Panc1 (cell line): ENCODE results near the gene RGS14. TPM values are rescaled to one million over a fixed set of nuclear protein-coding genes. Genes with fewer than 3 reads are reported as not detected.

Experiments used
- ATAC-seq: fragments of 200-7000 bp; cut with Tn5 transposase; 2 replicates; pipeline ENCODE4 v1.9.1; 2020; ENCODE audit warnings: mild to moderate bottlenecking, moderate library complexity
- BruUV-seq: library from RNA; stranded (reverse); fragments of 400-500 nt; replicated peaks from 2 replicates; lab custom pipeline; 2021; lab: Mats Ljungman, UMichigan
- CTCF ChIA-PET: fragments of 300-600 bp; sonication (Branson Sonifier 250); formaldehyde crosslinking; loops from one replicate; lab custom pipeline; 2022; ENCODE audit warnings: antibody characterized with exemption; lab: Charles Lee
- POLR2A ChIA-PET: fragments of 300-600 bp; sonication (Branson Sonifier 250); formaldehyde crosslinking; loops from one replicate; lab custom pipeline; 2022; ENCODE audit warnings: antibody characterized with exemption; lab: Charles Lee
- DNase-seq: peaks from one replicate; pipeline ENCODE4 v3.0.0-alpha.2; 2010; ENCODE audit warnings: low read depth, low spot score
- H3K27ac ChIP-seq: 2 replicates; pipeline ENCODE4 v1.5.1; 2011; ENCODE audit warnings: mild to moderate bottlenecking, low read length, inconsistent platforms
- H3K27me3 ChIP-seq: fragments of 200-500 bp; sonication (Bioruptor generic); 2 replicates; pipeline ENCODE4 v1.6.0; 2014; ENCODE audit warnings: low read length, inconsistent platforms; ENCODE audit not compliant: control insufficient read depth, insufficient read depth
- H3K36me3 ChIP-seq: fragments of 200-500 bp; sonication (Bioruptor generic); 2 replicates; pipeline ENCODE4 v1.5.1; 2014; ENCODE audit warnings: inconsistent platforms, mild to moderate bottlenecking, low read length, moderate library complexity; ENCODE audit not compliant: control insufficient read depth, insufficient read depth
- H3K4me1 ChIP-seq: 2 replicates; pipeline ENCODE4 v1.5.1; 2011; ENCODE audit warnings: inconsistent platforms, mild to moderate bottlenecking, low read length, moderate library complexity; ENCODE audit not compliant: control insufficient read depth, insufficient read depth
- H3K4me3 ChIP-seq, 2 experiments: 2 replicates each; pipeline ENCODE4 v1.5.1; 2011 to 2012; ENCODE audit warnings: low read depth in 2 of 2, low read length in 2 of 2, mild to moderate bottlenecking in 2 of 2, inconsistent platforms in 1 of 2, moderate library complexity in 1 of 2
- H3K9me3 ChIP-seq: fragments of 200-500 bp; sonication (Bioruptor generic); 2 replicates; pipeline ENCODE4 v1.5.1; 2014; ENCODE audit warnings: low read depth, mild to moderate bottlenecking, inconsistent platforms, low read length, moderate library complexity; ENCODE audit not compliant: control insufficient read depth, insufficient read depth
- POLR2AphosphoS5 ChIP-seq: IDR thresholded peaks from 2 replicates; pipeline ENCODE4 v1.6.1; 2012; ENCODE audit warnings: mild to moderate bottlenecking, low read depth, low read length, moderate library complexity
- REST ChIP-seq, 2 experiments: IDR thresholded peaks; 2 replicates each; pipeline ENCODE4 v1.6.1; 2011 to 2012; ENCODE audit warnings: low read depth in 2 of 2, control low read depth in 1 of 2, low read length in 1 of 2, mild to moderate bottlenecking in 1 of 2, moderate library complexity in 1 of 2; ENCODE audit not compliant: insufficient read depth in 1 of 2
- SIN3A ChIP-seq: IDR thresholded peaks from 2 replicates; pipeline ENCODE4 v1.6.1; 2012; ENCODE audit warnings: low read depth, mild to moderate bottlenecking, low read length, moderate library complexity, borderline replicate concordance; ENCODE audit not compliant: insufficient read depth
- TCF7L2 ChIP-seq: IDR thresholded peaks from 2 replicates; pipeline ENCODE4 v1.6.1; 2011; ENCODE audit warnings: mild to moderate bottlenecking, low read depth, low read length, inconsistent platforms
- in situ Hi-C: cut with HindIII; loops from 2 replicates; pipeline ENCODE4 v1.10.0; 2016; ENCODE audit warnings: low sequenced_read_pairs, low pct_unique_long_range_greater_than_20kb
- intact Hi-C: fragments of 100-400 bp; cut with micrococcal nuclease; formaldehyde crosslinking; loops from one replicate; pipeline ENCODE4 v1.10.0; 2022; ENCODE audit not compliant: unreplicated experiment
- total RNA-seq: library from RNA; stranded (reverse); gene quantifications from one replicate; pipeline ENCODE4 v1.2.1, GENCODE V29; 2021; ENCODE audit not compliant: unreplicated experiment
- TF ChIP-seq, protein P1 (sequence below): fragments of 450-650 bp; IDR thresholded peaks from 2 replicates; pipeline ENCODE4 v1.5.1; 2017; ENCODE audit warnings: mild to moderate bottlenecking

The RGS14 gene
- total RNA-seq, 1 experiment from 2014 or later = 13.5 TPM

DNA sequence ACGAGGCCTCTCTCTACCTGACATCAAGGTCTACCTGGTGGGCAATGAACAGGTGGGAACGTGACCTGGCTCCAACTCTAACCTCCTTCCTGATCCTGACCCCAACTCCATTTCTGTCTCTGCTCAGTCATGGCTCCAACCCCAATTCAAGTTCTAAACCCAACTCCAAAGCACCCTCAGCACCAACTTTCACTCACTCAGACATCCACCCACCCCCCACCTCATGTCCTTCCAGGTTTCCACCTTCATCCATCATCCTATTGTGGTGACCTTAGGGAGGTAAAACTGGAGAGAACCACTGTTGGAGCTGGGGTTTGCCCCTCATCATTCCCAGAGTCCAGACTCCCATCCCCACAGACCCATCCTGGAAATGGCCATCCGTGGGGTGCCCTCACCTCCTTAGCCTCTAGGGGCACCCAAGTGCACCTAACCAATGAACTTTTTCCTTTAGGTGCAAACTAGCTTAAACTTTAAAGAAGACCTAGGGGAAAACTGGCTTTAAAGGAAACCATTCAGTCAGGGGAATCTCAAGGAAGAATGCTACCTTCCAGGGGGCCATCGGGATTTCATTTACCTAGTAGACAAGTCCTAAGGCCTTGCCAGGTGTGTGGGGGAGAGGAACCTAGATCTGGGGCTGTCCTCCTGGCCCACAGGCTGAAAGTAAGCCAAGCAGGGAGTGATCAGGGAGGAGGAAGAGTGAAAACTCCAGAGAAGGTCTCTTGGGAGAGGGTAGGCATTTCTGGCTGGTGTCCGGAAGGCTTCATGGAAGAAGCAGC lies 11.3 kb downstream of the RGS14 start:
- no peaks in the 10 kb centered on the region for H3K9me3 ChIP-seq
- in situ Hi-C loops = no loop called here
- no peak overlapping the region for H3K4me3 ChIP-seq
- intact Hi-C loops = no loop called here
- no peak overlapping the region for H3K27ac ChIP-seq
- BruUV-seq = no TSS peak
- no peak for DNase-seq
- H3K4me1 ChIP-seq = peaks cover 14% of the 10 kb centered on the region
- POLR2A ChIA-PET = interaction anchor here (0.6 kb wide), 2 partner anchors 87 to 239 kb away, joined by 5 to 13 read pairs; no protein-coding TSS in a partner anchor
- no peak for TF ChIP-seq TCF7L2
- no peak for TF ChIP-seq REST (IDR thresholded peaks at IDR 0.05; ENCODE audit: insufficient read depth in 1 of 2, low read depth in 2 of 2, low read length in 1 of 2)
- TF ChIP-seq, protein P1, sequence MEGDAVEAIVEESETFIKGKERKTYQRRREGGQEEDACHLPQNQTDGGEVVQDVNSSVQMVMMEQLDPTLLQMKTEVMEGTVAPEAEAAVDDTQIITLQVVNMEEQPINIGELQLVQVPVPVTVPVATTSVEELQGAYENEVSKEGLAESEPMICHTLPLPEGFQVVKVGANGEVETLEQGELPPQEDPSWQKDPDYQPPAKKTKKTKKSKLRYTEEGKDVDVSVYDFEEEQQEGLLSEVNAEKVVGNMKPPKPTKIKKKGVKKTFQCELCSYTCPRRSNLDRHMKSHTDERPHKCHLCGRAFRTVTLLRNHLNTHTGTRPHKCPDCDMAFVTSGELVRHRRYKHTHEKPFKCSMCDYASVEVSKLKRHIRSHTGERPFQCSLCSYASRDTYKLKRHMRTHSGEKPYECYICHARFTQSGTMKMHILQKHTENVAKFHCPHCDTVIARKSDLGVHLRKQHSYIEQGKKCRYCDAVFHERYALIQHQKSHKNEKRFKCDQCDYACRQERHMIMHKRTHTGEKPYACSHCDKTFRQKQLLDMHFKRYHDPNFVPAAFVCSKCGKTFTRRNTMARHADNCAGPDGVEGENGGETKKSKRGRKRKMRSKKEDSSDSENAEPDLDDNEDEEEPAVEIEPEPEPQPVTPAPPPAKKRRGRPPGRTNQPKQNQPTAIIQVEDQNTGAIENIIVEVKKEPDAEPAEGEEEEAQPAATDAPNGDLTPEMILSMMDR = peak; percentile 91
- no peak for TF ChIP-seq POLR2AphosphoS5
- no peaks in the 10 kb centered on the region for H3K27me3 ChIP-seq
- H3K36me3 ChIP-seq = no peaks in the 10 kb centered on the region; the same call in 1 of the 2 replicates
- CTCF ChIA-PET = interaction anchor here (1.3 kb wide), 1 partner anchor 79 kb away, joined by 3 read pairs; no protein-coding TSS in a partner anchor
- ATAC-seq = no peak

GRCh38 chr5:177369645-177370440 lies 12.1 kb downstream of the RGS14 start:
- Histone ChIP-seq H3K36me3 (no peaks in the 10 kb centered on the region; the same call in 1 of the 2 replicates), H3K4me3 (no peak overlapping the region), H3K27me3 (no peaks in the 10 kb centered on the region), H3K4me1 (peaks cover 9% of the 10 kb centered on the region), H3K27ac (0 out of 2 replicates have a peak overlapping the region, but pooled peaks have one; percentile 51), H3K9me3 (no peaks in the 10 kb centered on the region)
- DNase-seq (no peak), ATAC-seq (no peak)
- TF ChIP-seq POLR2AphosphoS5 (no peak), TCF7L2 (no peak), REST (IDR thresholded peaks at IDR 0.05; ENCODE audit: insufficient read depth in 1 of 2, low read depth in 2 of 2, low read length in 1 of 2) (no peak), SIN3A (no peak)
- TF ChIP-seq, protein P1 = no peak
- in situ Hi-C loops (no loop called here), intact Hi-C loops (no loop called here)
- no TSS peak for BruUV-seq
- CTCF ChIA-PET = interaction anchor here (0.9 to 1.8 kb wide), 8 partner anchors 9 to 85 kb away, joined by 3 to 10 read pairs (median 5); no protein-coding TSS in a partner anchor
- POLR2A ChIA-PET = no interaction called here
